ENCODE results near the gene KIRREL3.

The KIRREL3 gene

DNA sequence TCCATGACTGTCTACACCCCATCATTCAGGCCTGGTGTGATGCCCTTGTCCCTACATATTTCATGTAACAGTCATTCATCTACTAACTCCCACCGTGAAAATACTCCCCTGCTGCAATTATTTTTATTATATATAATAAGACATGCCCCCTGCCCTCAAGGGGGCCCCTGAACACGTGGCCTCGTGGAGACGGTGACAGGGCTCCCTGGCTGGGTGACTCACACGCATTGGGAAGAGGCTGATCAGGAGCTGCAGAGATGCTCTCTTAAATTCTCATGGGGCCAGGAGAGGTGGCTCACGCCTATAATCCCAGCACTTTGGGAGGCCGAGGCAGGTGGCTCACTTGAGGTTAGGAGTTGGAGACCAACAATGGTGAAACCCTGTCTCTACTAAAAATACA is 556.5 kb downstream of the KIRREL3 start:
- no peak overlapping the region for H3K4me2 ChIP-seq (ENCODE audit: low read depth, low read length, poor library complexity, severe bottlenecking)
- H3K9me2 ChIP-seq (replicated peaks; ENCODE audit: insufficient read depth, low read length): no peaks in the 10 kb centered on the region
- H4K20me1 ChIP-seq (ENCODE audit: low read depth, low read length): no peaks in the 10 kb centered on the region
- no peak overlapping the region for H3K27ac ChIP-seq (ENCODE audit: low read depth, low read length)
- no peak overlapping the region for H3K9ac ChIP-seq (ENCODE audit: low read length)
- H3K36me3 ChIP-seq (ENCODE audit: low read length): no peaks in the 10 kb centered on the region
- no peak overlapping the region for H2AFZ ChIP-seq (ENCODE audit: low read depth, low read length, severe bottlenecking)
- no peak overlapping the region for H3K4me3 ChIP-seq (ENCODE audit: insufficient read depth, low read length, poor library complexity, severe bottlenecking)
- H3K9me3 ChIP-seq (ENCODE audit: insufficient read depth, low read length): no peaks in the 10 kb centered on the region
- TF ChIP-seq, protein P1, sequence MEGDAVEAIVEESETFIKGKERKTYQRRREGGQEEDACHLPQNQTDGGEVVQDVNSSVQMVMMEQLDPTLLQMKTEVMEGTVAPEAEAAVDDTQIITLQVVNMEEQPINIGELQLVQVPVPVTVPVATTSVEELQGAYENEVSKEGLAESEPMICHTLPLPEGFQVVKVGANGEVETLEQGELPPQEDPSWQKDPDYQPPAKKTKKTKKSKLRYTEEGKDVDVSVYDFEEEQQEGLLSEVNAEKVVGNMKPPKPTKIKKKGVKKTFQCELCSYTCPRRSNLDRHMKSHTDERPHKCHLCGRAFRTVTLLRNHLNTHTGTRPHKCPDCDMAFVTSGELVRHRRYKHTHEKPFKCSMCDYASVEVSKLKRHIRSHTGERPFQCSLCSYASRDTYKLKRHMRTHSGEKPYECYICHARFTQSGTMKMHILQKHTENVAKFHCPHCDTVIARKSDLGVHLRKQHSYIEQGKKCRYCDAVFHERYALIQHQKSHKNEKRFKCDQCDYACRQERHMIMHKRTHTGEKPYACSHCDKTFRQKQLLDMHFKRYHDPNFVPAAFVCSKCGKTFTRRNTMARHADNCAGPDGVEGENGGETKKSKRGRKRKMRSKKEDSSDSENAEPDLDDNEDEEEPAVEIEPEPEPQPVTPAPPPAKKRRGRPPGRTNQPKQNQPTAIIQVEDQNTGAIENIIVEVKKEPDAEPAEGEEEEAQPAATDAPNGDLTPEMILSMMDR (IDR thresholded peaks at IDR 0.05; ENCODE audit: insufficient read depth, low read length, poor library complexity, severe bottlenecking): no peak
- TF ChIP-seq EZH2phosphoT487 (conservative IDR thresholded peaks at IDR 0.05; ENCODE audit: low read length): no peak
- no peaks in the 10 kb centered on the region for H3K27me3 ChIP-seq (ENCODE audit: low read length)
- no peaks in the 10 kb centered on the region for H3K79me2 ChIP-seq (ENCODE audit: insufficient read depth, low read length)
- no peaks in the 10 kb centered on the region for H3F3A ChIP-seq (ENCODE audit: insufficient read depth)

DNA sequence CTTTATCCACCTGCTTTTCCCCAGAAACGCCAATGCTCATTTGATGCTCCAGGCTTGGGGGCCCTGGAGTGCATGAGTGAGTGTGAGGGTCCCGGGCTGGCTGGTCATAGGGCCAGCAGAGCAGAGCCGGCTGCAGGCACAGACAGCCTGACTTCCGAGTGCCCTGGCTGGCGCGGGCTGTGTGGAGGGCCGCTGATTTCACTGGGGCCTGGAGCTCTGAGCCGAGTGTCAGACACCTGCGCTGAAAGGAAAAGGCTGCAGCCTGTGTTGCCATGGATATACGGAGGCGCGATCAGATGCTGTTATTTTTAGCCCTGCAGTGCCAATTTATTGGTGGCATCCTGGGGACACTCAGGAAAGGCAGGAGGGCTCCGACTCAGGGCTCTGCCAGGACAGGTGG is 557.5 kb downstream of the KIRREL3 start:
- Histone ChIP-seq H3K27me3 (ENCODE audit: low read length) (no peaks in the 10 kb centered on the region), H3K9me3 (ENCODE audit: insufficient read depth, low read length) (no peaks in the 10 kb centered on the region), H2AFZ (ENCODE audit: low read depth, low read length, severe bottlenecking) (no peak overlapping the region), H3K4me2 (ENCODE audit: low read depth, low read length, poor library complexity, severe bottlenecking) (no peak overlapping the region), H4K20me1 (ENCODE audit: low read depth, low read length) (no peaks in the 10 kb centered on the region), H3K9me2 (replicated peaks; ENCODE audit: insufficient read depth, low read length) (no peaks in the 10 kb centered on the region), H3K79me2 (ENCODE audit: insufficient read depth, low read length) (no peaks in the 10 kb centered on the region), H3K4me3 (ENCODE audit: insufficient read depth, low read length, poor library complexity, severe bottlenecking) (no peak overlapping the region), H3F3A (ENCODE audit: insufficient read depth) (no peaks in the 10 kb centered on the region), H3K9ac (ENCODE audit: low read length) (no peak overlapping the region), H3K27ac (ENCODE audit: low read depth, low read length) (no peak overlapping the region), H3K36me3 (ENCODE audit: low read length) (no peaks in the 10 kb centered on the region)
- TF ChIP-seq EZH2phosphoT487 (conservative IDR thresholded peaks at IDR 0.05; ENCODE audit: low read length): no peak
- TF ChIP-seq, protein P1 (IDR thresholded peaks at IDR 0.05; ENCODE audit: insufficient read depth, low read length, poor library complexity, severe bottlenecking): no peak

DNA sequence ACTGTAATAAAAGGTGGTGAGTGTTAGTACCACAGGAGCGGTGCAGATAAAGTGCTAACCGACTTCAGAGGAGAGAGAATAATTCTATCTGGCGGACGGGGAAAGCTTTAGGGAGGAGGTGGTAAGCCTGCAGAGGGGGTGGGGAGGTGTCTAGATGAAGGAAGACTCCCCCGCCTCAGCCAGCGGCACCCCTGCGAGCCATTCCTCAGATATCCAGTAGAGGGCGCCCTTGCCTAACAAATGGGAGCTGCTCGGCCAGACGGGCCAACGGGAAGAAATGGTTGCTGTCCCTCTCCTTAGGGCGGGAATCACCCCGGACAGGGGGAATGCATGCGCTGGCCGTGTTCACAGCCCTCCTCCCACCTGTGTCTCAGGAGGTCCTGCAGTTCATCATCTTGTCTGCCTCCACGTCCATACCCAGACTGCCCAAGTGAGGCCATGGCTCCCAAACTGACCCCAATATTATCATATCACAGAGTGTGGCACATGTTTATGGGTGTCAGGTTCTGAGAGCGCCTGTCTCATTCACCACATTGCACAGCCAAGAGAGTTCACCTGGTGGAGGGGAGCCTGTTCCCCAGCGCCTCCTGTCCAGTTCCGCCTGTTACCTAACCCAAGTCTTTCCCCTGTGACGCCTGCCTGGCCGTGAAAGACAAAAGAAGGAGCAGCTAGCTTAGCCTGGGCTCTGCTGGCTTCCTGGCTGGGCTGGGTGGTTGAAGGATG is 559.6 kb downstream of the KIRREL3 start:
- H3K27me3 ChIP-seq (ENCODE audit: low read length): no peaks in the 10 kb centered on the region

More for the DNA sequence above, 559.6 kb downstream of the KIRREL3 start:
- Histone ChIP-seq H3K9me2 (replicated peaks; ENCODE audit: insufficient read depth, low read length) (no peaks in the 10 kb centered on the region), H3K36me3 (ENCODE audit: low read length) (no peaks in the 10 kb centered on the region), H4K20me1 (ENCODE audit: low read depth, low read length) (no peaks in the 10 kb centered on the region), H2AFZ (ENCODE audit: low read depth, low read length, severe bottlenecking) (no peak overlapping the region), H3K79me2 (ENCODE audit: insufficient read depth, low read length) (no peaks in the 10 kb centered on the region), H3K9me3 (ENCODE audit: insufficient read depth, low read length) (no peaks in the 10 kb centered on the region), H3K4me2 (ENCODE audit: low read depth, low read length, poor library complexity, severe bottlenecking) (no peak overlapping the region), H3K27ac (ENCODE audit: low read depth, low read length) (no peak overlapping the region), H3K9ac (ENCODE audit: low read length) (no peak overlapping the region), H3K4me3 (ENCODE audit: insufficient read depth, low read length, poor library complexity, severe bottlenecking) (no peak overlapping the region), H3F3A (ENCODE audit: insufficient read depth) (no peaks in the 10 kb centered on the region)
- TF ChIP-seq EZH2phosphoT487 (conservative IDR thresholded peaks at IDR 0.05; ENCODE audit: low read length): no peak
- TF ChIP-seq, protein P1 (IDR thresholded peaks at IDR 0.05; ENCODE audit: insufficient read depth, low read length, poor library complexity, severe bottlenecking): peak; percentile 29

Measured in SU-DHL-6 (cell line).